Thyroid gland (tissue), 4 donors: ENCODE data around the gene SLC2A13.

ENCODE experiments used
- CTCF ChIP-seq, 6 experiments: fragments of 200-600 bp in 3 of 6; fragments of 450-650 bp in 3 of 6; sonication (generic) in 3 of 6; IDR thresholded peaks; one replicate each; pipeline ENCODE4 v1.5.1; 2016 to 2019; ENCODE audit warnings: antibody characterized with exemption in 6 of 6, mild to moderate bottlenecking in 2 of 6, inconsistent platforms in 1 of 6, moderate library complexity in 1 of 6
- POLR2A ChIP-seq, 2 donors: fragments of 450-650 bp; IDR thresholded peaks; one replicate each; pipeline ENCODE4 v1.6.1; 2017; ENCODE audit warnings: antibody characterized with exemption in 2 of 2, mild to moderate bottlenecking in 2 of 2, moderate library complexity in 1 of 2

- TF ChIP-seq CTCF (IDR thresholded peaks at IDR 0.05) (no peak), POLR2A (IDR thresholded peaks at IDR 0.05) (no peak)
These were observed 175.8 kb downstream of the SLC2A13 start for GRCh38 chr12:39930101-39930500.
